GM21360 (cell line): Measurements from ENCODE around the gene GCM1.

ENCODE experiments used
- ATAC-seq: cut with Tn5 transposase; IDR thresholded peaks from one replicate; pipeline ENCODE4 v1.9.1; 2021; ENCODE audit warnings: mild to moderate bottlenecking, moderate library complexity; ENCODE audit not compliant: unreplicated experiment

GCM1 gene

DNA sequence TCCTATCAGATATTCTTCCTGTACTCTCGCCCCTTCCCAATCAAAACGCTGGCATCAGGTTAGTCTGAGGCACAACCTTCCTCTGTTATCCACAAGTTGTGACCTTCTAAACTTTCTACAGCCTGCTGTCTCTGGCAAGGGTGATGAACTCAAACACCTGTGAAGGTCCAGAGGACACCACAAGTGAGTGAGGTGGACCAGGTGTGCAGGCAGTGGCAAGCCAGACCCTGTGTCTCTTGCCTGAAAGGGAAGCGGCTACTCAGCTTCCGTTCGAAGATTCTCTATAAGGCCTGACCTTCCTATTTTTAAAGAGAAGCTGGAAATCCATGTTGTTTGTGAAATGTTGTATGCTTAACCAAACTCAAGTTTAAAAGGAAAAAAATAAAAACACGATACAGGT is 36.8 kb downstream of the GCM1 start:
- ATAC-seq, result no peak

DNA sequence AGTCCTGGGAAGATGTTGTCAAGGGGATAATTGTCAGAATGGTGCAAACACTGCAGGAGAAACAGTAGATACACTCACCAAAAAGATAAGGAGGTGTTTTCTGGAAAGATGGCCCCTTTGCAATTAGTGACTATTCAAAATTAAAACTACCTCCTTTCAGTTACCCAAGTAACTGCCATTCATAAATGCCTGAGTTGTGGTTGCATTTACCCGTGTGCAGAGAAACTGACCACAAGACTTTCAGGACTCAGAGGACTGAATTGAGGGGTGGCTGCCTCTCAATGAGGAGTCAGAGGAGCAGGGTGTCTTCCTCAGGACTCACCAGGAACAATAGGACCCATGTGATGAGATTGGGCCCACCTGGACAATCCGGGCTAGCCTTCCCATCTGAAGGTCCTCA is 39.0 kb downstream of the GCM1 start:
- ATAC-seq, result no peak

DNA sequence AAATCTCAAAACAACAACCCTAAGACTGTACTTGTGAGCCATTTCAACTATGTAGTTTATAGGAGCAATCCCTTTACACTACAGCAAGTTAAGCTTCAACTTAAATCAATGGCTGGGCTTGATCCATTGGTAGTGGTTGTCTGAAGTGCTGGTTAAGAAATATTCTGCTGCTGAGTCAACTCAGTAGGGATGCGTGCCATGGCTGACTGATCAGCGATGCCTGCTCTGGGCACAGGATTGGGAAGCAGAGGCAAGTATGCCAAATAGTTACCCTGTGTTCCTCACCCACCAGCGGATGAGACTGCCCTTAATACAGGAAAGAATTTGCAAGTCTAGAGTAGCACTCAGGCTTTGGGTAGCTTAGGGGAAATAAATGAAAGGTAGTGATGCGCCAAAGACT is 41.5 kb downstream of the GCM1 start:
- no peak for ATAC-seq

DNA sequence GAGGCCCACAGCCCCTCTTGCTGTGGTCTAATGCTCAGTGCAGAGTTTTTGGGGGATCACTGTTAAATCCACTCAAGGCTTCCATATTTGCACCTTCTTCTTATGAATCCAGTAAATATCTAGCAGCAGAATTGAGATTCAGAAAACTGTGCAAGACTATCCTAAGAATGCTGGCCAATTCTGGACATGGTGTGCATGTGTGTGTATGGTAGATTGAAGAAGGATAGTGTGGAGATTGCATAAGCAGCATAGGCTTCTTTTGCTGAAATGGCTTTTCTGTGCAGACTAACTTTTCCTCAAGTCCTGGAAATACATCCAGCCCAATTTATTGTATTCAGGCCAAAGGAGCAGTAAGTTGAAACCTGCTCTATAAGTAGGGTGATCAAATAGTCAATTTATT is 43.7 kb downstream of the GCM1 start:
- ATAC-seq, result no peak

DNA sequence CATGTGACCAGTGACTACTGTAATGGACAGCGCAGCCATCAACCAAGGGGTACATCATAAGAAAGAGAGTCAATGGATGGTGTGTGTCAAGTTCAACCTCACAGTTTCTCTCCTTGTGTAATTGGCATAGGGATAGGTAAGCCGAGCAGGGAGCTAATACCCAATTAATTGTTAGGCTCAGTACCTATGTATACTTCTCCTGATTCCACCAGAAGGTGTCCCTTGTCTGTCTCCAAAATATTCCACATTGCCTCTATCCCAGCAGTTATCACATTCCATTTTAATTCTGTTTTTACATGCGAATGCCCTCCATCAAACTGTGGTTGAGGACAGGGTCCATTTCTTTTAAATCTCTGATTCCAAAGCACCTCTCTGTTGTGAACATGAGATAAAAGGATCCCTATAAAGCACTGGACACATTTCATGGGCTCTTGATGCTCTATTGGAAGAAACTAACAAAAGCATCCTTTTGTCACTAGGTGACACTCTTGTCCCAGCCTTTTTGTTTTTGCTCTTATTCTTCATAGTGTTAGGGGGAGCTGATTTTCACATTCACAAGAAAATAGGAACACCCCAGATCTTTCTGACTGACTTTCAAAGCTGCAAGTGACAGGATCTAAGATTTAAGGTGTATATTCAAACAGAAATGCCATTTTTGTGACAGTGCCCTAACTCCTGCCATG is 44.5 kb downstream of the GCM1 start:
- ATAC-seq, result no peak

DNA sequence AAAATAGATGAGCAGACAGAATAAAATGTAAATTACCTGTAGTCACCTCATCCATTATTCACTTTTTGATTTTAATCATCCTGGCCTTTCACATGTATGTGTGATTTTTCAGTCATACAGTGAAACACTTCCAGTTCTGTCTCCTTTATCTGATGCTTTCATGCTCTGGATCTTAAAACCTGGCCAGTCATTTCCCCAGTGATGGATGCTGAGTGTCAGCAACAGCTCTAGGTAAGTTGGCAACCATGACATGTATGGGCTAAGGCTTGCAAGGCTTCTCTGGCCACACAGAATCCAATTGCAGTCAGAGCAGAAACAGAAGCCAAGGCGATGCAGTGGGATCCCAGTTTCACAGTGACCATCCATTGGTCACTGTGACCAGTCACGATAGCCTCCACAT is 47.6 kb downstream of the GCM1 start:
- ATAC-seq, result no peak

DNA sequence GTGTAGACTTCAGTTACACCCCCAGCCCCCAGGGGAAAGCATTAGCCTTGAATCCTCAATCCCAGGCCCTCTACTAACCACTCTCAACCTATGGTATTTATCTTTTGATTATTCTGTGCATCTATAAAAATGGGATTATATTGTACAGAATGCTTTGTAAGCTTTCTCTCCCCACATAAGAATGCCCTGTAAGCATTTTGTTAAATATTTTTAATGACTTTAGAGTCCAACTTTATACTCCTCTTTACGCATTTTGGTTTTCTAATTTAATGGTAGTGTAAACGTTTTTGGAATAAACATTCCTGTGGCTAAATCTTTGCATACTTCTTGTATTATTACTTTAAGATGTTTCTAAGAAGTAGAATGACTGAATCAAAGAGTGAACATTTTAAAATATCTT is 48.1 kb downstream of the GCM1 start:
- ATAC-seq, result no peak

DNA sequence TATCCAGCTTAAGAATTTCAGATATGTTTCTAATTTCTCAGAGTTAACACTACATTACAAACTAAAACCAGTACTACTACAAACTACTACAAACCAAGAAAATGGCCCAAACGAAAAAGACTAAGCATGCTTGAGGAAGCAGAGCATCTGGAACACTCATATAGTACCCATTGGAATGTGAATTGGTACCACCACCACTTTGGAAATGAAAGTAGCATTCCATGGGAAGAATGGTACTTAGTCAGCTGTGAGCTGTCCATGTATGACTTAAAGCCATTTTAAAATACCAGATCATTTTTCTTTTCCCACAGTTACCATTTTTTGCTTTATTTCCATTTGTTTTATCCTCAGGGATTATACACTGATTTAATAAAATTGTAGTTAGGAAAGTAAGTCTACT is 52.9 kb downstream of the GCM1 start:
- no peak for ATAC-seq

DNA sequence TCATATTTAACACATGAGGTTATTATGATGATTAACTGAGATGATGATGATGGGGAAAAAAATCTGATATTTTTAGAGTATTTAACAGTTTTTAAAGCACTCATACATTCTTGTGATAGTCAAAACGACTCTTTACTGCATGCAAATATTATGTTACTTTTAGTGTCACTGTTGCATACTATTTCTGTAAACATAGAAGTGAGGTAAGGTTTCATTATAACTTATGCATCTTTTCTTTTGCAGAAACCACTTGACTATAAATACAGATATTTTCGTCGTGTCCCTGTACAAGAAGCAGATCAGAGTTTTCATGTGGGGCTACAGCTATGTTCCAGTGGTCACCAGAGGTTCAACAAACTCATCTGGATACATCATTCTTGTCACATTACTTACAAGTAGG is 53.4 kb downstream of the GCM1 start:
- ATAC-seq, result no peak

DNA sequence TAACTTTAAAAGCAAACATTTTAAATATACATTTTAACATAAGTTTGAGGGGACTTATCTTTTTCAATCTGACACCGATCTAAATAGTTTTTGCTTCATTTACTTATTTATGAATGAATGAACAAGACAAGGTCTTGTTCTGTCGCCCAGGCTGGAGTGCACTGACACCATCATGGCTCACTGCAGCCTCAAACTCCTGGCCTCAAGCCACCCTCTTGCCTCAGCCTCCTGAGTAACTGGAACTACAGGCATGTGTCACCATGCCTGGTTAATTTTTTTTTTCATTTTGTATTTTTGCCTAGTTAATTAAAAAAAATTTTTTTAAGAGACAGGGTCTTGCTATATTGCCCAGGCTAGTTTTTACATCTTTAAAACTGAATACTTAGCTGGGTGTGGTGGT is 58.1 kb downstream of the GCM1 start:
- ATAC-seq, result no peak

DNA sequence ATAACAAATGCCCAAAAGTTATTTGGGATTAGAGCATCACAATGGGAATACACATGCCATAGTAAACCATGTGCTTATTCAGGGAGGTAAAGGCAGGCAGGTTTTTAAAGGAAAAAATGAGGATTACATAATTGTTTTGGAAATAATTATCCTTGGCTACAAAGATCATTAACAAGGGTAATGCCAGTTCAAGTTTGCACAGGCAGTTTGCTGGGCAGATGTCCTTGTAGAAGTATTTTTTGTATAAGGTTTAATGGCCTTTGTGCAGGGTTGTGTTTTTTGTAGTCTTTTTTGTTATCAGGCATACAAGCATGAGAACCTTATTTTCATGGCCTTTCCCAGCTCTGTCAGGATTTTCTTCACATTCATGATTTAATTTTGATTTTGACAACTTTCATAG is 58.7 kb downstream of the GCM1 start:
- ATAC-seq, result no peak

DNA sequence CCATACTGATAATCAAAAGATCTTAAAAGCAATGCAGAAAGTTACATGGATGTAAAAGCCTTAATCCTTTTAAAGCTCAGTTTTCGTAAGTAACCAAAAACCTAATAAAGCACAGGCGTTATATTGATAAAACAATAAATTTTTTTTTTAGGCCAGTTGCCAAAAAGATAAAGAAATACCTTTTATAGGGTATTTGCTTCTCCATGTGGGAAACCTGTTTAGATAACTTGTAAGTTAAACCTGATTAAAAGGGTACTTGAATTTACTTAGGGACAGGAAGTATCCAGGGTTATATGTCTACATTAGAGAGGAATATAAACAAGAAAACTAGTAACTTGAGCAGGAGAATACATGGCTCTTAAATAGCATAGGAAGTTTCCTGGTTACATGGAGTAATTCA is 62.3 kb downstream of the GCM1 start:
- no peak for ATAC-seq

DNA sequence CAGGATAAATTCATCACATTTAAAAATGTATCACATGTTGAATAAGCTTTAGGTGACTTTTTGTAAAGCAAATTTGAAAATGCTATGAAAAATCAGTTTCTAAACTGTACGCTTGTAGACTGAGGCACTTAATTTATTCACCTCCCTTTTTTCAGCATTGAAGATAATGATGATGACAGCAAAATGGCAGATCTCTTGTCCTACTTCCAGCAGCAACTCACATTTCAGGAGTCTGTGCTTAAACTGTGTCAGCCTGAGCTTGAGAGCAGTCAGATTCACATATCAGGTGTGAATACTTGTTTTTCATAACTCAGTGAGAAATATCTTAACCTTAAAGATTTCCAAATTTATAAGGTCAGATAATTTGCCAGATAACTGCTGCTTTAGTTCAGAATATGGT is 67.8 kb downstream of the GCM1 start:
- ATAC-seq, result no peak
